ENCODE results near the gene FBXO3. TPM values are rescaled to one million over a fixed set of nuclear protein-coding genes. Genes with fewer than 3 reads are reported as not detected.
"Not testable (repeated sequence)": the region's sequence is repeated elsewhere in the genome, so short reads cannot be mapped to it uniquely, and the experiment has no call there.

FBXO3 gene
- polyA plus RNA-seq, 3 donors from 2014 or later = 33.5 to 46.9 (median 36.9) TPM

DNA sequence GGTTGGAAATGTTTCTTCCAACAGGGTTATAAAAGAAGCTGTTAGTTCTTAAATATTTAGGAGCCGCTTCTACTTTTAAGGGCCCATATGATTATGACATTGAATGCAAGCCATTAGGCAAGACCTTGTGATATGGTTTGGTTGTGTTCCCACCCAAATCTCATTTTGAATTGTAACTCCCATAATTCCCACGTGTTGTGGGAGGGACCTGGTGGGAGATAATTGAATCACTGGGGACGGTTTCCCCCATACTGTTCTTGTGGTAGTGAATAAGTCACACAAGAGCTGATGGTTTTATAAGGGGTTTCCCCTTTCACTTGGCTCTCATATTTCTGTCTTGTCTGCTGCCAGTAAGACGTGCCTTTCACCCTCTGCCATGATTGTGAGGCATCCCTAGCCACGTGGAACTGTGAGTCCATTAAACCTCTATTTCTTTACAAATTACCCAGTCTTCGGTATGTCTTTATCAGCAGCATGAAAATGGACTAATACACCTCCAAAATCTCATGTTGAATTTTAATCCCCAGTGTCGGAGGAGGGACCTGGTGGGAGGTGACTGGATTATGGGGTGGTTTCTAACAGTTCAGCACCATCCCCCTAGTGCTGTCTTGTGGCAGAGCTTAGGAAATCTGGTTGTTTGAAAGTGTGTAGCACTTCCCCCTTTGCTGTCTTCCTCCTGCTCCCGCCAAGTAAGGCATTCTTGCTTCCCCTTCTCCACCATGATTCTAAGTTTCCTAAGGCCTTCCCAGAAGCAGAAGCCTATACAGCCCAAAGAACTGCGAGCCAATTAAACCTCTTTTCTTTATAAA lies 42.4 kb downstream of the FBXO3 start:
- H3K9me3 Mint-ChIP-seq = no peaks in the 10 kb centered on the region
- H3K4me3 Mint-ChIP-seq = no peak overlapping the region

GRCh38 chr11:33730716-33731115 lies 43.6 kb downstream of the FBXO3 start:
- no peak overlapping the region for H3K4me3 Mint-ChIP-seq
- H3K36me3 Mint-ChIP-seq = no peaks in the 10 kb centered on the region
- peaks cover 18 to 28% of the 10 kb centered on the region in 2 donors for H3K4me1 Mint-ChIP-seq
- H3K27me3 Mint-ChIP-seq (ENCODE audit: low read depth in 3 of 3) = peaks cover under 1 to 10% (median 1%) of the 10 kb centered on the region in 3 donors
- DNase-seq = no peak
- no peak overlapping the region for H3K27ac Mint-ChIP-seq
- no peaks in the 10 kb centered on the region for H3K9me3 Mint-ChIP-seq

More for the DNA sequence above, 42.4 kb downstream of the FBXO3 start:
- peaks cover 22 to 34% of the 10 kb centered on the region in 2 donors for H3K4me1 Mint-ChIP-seq
- DNase-seq = no peak
- no peaks in the 10 kb centered on the region for H3K36me3 Mint-ChIP-seq
- H3K27ac Mint-ChIP-seq = no peak overlapping the region
- peaks cover 2 to 12% (median 3%) of the 10 kb centered on the region in 3 donors for H3K27me3 Mint-ChIP-seq (ENCODE audit: low read depth in 3 of 3)

DNA sequence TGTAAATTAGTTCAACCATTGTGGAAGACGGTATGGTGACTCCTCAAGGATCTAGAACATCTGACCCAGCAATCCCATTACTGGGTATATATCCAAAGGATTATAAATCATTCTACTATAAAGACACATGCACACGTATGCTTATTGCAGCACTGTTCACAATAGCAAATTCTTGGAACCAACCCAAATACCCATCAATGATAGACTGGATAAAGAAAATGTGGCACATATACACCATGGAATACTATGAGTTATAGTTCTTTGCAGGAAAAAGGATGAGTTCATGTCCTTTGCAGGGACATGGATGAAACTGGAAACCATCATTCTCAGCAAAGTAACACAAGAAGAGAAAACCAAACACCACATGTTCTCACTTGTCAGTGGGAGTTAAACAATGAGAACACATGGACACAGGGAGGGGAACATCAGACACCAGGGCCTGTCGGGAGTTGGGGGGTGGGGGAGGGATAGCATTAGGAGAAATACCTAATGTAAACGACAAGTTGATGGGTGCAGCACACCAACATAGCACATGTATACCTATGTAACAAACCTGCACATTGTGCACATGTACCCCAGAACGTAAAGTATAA lies 45.2 kb downstream of the FBXO3 start:
- not testable (repeated sequence) for H3K27me3 Mint-ChIP-seq (ENCODE audit: low read depth in 3 of 3); H3K36me3 Mint-ChIP-seq; H3K9me3 Mint-ChIP-seq; H3K27ac Mint-ChIP-seq; H3K4me3 Mint-ChIP-seq; DNase-seq
- peaks cover 13 to 23% of the 10 kb centered on the region in 2 donors for H3K4me1 Mint-ChIP-seq

GRCh38 chr11:33727539-33727938 lies 46.8 kb downstream of the FBXO3 start:
- H3K9me3 Mint-ChIP-seq; H3K27ac Mint-ChIP-seq; H3K27me3 Mint-ChIP-seq (ENCODE audit: low read depth in 3 of 3); H3K36me3 Mint-ChIP-seq; H3K4me3 Mint-ChIP-seq; DNase-seq: not testable (repeated sequence)
- peaks cover 20 to 33% of the 10 kb centered on the region in 2 donors for H3K4me1 Mint-ChIP-seq

DNA sequence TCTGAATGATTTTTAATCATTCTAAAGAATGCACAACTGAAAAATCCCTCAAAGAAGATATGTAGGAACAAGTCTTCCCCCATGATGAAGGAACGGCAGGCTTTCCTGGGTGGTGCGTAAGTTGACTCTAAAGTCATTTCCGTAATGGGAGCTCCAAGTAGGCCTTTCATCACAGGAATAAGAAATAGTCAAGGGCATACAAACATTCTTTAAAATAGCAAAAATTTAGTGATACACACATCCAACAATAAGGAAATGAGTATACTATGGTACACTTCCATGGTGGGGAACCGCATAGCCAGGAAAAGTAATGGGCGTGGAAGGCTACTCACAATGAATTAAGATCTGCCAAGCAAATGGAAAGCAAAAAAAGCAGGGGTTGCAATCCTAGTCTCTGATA lies 48.8 kb downstream of the FBXO3 start:
- DNase-seq = no peak
- Mint-ChIP-seq H3K27me3 (ENCODE audit: low read depth in 3 of 3) (peaks cover 0 to 2% (median 0%) of the 10 kb centered on the region in 3 donors), H3K4me1 (peaks cover 21 to 31% of the 10 kb centered on the region in 2 donors), H3K9me3 (no peaks in the 10 kb centered on the region), H3K36me3 (peaks cover 0 to 5% (median 0%) of the 10 kb centered on the region in 3 donors), H3K27ac (no peak overlapping the region), H3K4me3 (no peak overlapping the region)

DNA sequence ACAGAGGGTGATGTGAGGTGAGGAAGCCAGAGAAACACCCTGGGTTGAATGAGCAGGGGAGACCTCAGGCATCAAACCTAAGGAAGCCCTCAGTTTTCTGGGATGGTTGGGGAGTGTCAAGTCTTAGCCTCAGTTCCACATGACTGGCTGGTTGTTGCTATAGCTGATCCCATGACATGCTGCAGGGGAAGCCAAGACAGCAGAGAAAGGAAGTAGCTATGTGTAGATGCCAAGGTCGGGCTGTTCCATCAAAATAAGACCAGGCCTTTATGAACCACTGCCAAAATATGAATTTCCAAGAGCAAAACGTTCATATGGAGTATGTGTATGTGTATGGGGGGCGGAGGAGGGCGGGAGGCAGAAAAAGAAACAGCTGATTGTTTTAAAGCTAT lies 49.7 kb downstream of the FBXO3 start:
- Mint-ChIP-seq H3K4me1 (peaks cover 21 to 31% of the 10 kb centered on the region in 2 donors), H3K36me3 (peaks cover 5 to 10% (median 6%) of the 10 kb centered on the region in 3 donors), H3K4me3 (peak overlapping the region in 2 of 5 donors; percentile 4 to 28), H3K9me3 (no peaks in the 10 kb centered on the region), H3K27ac (peak overlapping the region in 3 of 6 donors; percentile 51 to 77 (median 67)), H3K27me3 (ENCODE audit: low read depth in 3 of 3) (peaks cover 0 to 2% (median 0%) of the 10 kb centered on the region in 3 donors)
- DNase-seq = no peak

DNA sequence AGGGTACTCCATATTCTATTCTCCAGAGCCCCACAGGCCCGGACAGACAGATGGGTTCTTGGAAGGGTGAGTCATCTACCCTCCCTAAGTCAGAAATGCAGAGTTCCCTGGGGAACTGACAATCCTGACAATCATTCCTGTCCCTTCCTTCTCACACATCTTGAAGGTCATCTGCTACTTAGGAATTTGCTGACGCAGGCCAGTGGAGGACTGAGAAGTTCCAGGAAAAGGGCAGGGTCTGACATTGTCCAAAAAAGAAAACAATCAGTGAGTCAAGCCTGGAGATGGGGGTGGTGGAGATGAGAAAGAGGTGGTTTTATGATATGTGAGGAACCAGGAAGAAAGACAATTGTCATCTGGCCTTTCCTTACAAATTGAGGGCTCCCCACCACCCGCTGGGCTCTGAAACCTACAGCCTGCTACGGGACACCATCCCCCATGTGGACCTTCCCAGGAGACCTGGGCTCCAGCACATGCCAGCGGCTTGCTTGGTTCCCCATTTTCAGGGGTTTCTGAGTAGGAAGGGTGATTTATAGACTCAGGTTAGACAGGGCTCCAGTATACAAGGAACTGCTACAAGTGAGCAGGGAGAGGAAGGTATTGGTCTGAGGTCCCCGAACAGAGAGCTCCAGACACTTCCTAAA lies 51.0 kb downstream of the FBXO3 start:
- H3K27ac Mint-ChIP-seq = peak overlapping the region in 3 of 6 donors; percentile 19 to 68 (median 40)

GRCh38 chr11:33722590-33723234 lies 51.6 kb downstream of the FBXO3 start:
- Mint-ChIP-seq H3K27ac (peak overlapping the region in 1 of 6 donors; percentile 17), H3K9me3 (no peaks in the 10 kb centered on the region), H3K4me1 (peaks cover 21 to 31% of the 10 kb centered on the region in 2 donors), H3K27me3 (ENCODE audit: low read depth in 3 of 3) (peaks cover 0 to 2% (median 0%) of the 10 kb centered on the region in 3 donors), H3K36me3 (peaks cover 8 to 11% (median 11%) of the 10 kb centered on the region in 3 donors), H3K4me3 (no peak overlapping the region)
- no peak for DNase-seq

More for the DNA sequence above, 51.0 kb downstream of the FBXO3 start:
- no peaks in the 10 kb centered on the region for H3K9me3 Mint-ChIP-seq
- no peak for DNase-seq
- peaks cover 0 to 2% (median 0%) of the 10 kb centered on the region in 3 donors for H3K27me3 Mint-ChIP-seq (ENCODE audit: low read depth in 3 of 3)
- H3K36me3 Mint-ChIP-seq = peaks cover 8 to 11% (median 10%) of the 10 kb centered on the region in 3 donors
- H3K4me1 Mint-ChIP-seq = peaks cover 21 to 31% of the 10 kb centered on the region in 2 donors
- H3K4me3 Mint-ChIP-seq = no peak overlapping the region

GRCh38 chr11:33721984-33722383 lies 52.3 kb downstream of the FBXO3 start:
- DNase-seq = no peak
- Mint-ChIP-seq H3K4me1 (peaks cover 21 to 31% of the 10 kb centered on the region in 2 donors), H3K36me3 (peaks cover 8 to 11% (median 11%) of the 10 kb centered on the region in 3 donors), H3K27me3 (ENCODE audit: low read depth in 3 of 3) (peaks cover 0 to 2% (median 0%) of the 10 kb centered on the region in 3 donors), H3K9me3 (no peaks in the 10 kb centered on the region), H3K27ac (no peak overlapping the region), H3K4me3 (no peak overlapping the region)

- H3K9me3 Mint-ChIP-seq = no peaks in the 10 kb centered on the region
- H3K4me1 Mint-ChIP-seq = peaks cover 21 to 31% of the 10 kb centered on the region in 2 donors
- peaks cover 0 to 2% (median 0%) of the 10 kb centered on the region in 3 donors for H3K27me3 Mint-ChIP-seq (ENCODE audit: low read depth in 3 of 3)
- H3K27ac Mint-ChIP-seq = peak overlapping the region in 1 of 6 donors; percentile 6
- H3K36me3 Mint-ChIP-seq = peaks cover 8 to 11% (median 11%) of the 10 kb centered on the region in 3 donors
- no peak for DNase-seq
- H3K4me3 Mint-ChIP-seq = no peak overlapping the region
These were observed 52.9 kb downstream of the FBXO3 start for GRCh38 chr11:33721426-33721825.

DNA sequence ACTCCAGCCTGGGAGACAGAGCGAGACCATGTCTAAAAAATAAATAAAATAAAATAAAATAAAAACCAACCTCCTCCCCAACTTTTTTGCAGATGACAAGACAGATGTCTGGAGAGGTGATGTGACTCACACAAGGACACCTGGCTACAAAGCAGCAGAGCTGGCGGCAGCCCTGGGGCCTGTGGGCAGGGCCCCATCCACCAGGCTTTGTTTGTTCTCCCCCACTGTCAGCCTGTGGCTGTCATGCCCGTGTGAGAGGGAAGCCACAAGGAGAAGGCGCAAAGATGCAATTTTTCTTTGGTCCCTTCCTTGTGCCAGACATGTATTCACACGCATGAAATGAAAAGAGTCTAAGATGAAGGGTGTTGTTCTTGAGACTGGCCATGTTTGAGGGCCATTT lies 54.7 kb downstream of the FBXO3 start:
- H3K4me1 Mint-ChIP-seq = peaks cover 18 to 27% of the 10 kb centered on the region in 2 donors
- H3K9me3 Mint-ChIP-seq = no peaks in the 10 kb centered on the region
- no peak for DNase-seq
- peaks cover 8 to 11% (median 10%) of the 10 kb centered on the region in 3 donors for H3K36me3 Mint-ChIP-seq
- peaks cover 0 to 2% (median 0%) of the 10 kb centered on the region in 3 donors for H3K27me3 Mint-ChIP-seq (ENCODE audit: low read depth in 3 of 3)
- no peak overlapping the region for H3K27ac Mint-ChIP-seq
- no peak overlapping the region for H3K4me3 Mint-ChIP-seq

- no peak overlapping the region for H3K27ac Mint-ChIP-seq
- peaks cover 7 to 12% (median 11%) of the 10 kb centered on the region in 3 donors for H3K36me3 Mint-ChIP-seq
- peaks cover 8 to 15% of the 10 kb centered on the region in 2 donors for H3K4me1 Mint-ChIP-seq
- H3K9me3 Mint-ChIP-seq = no peaks in the 10 kb centered on the region
- DNase-seq = no peak
- no peak overlapping the region for H3K4me3 Mint-ChIP-seq
- peaks cover 0 to 2% (median 0%) of the 10 kb centered on the region in 3 donors for H3K27me3 Mint-ChIP-seq (ENCODE audit: low read depth in 3 of 3)
These were observed 55.9 kb downstream of the FBXO3 start for GRCh38 chr11:33718440-33718839.

- H3K9me3 Mint-ChIP-seq = no peaks in the 10 kb centered on the region
- H3K27me3 Mint-ChIP-seq (ENCODE audit: low read depth in 3 of 3) = no peaks in the 10 kb centered on the region
- no peaks in the 10 kb centered on the region for H3K4me1 Mint-ChIP-seq
- DNase-seq = no peak
- no peak overlapping the region for H3K27ac Mint-ChIP-seq
- no peak overlapping the region for H3K4me3 Mint-ChIP-seq
- peaks cover 7 to 17% (median 11%) of the 10 kb centered on the region in 3 donors for H3K36me3 Mint-ChIP-seq
These were observed 58.1 kb downstream of the FBXO3 start for GRCh38 chr11:33716243-33716642.

Measured in immature natural killer cell (primary cell).